ENCODE data around the gene CXXC1.
"Not testable (repeated sequence)": the region's sequence is repeated elsewhere in the genome, so short reads cannot be mapped to it uniquely, and the experiment has no call there.

CXXC1 gene

DNA sequence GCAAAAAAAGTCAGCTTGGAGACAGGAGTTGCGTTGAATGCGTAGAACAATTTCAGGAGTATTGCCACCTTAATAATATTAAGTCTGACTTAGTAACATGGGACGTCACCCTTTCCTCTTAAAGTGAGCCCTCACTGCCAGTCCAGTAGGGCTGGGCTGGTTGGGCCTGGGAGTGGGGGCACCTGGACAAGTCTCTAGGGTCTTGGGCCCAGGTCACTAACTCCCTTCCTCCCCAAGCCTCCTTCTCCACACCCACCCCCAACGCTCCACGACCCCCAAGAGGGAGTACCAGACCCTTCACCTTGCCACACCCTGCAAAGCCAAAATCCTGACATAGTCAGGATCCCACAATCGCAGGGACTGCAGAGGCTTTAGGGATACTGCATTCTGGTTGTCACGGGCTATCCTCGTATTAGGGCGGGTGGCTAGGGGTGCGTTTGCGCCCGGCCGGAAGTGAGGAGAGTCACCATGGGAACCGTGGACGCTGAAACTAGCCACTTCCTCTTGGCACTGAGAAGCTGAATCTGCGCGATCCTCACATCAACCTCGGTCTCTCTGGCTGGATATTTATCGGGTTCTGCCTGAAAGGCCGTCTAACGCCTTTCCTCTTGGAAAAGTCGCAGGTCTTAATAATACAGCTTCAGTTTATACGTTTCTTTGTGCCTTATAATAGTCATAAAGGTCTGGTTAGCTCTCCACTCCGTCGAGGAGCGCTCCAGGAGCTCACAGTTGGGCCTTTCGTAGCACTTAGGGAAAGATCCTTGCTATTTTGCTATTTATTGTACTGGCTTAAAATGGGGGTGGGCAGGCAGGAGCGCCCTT is 10.3 kb upstream of the CXXC1 start:
- peak; percentile 45 for FAIRE-seq

DNA sequence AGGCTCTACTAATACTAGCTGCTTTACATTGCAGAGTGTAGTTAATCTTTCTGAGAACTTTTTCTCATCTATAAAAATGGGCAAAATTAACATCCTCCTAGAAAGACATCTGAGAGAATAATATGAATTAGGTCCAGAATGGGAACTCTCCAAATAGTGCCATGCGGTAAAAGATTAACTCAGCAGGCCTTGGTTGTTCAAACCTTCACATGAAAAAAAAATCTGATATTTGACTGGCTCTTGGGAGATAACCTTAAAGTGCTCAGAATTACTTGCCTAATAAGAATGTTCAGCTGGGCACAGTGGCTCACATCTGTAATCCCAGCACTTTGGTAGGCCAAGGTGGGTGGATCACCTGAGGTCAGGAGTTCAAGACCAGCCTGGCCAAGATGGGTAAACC is 5.5 kb upstream of the CXXC1 start:
- FAIRE-seq, result no peak

DNA sequence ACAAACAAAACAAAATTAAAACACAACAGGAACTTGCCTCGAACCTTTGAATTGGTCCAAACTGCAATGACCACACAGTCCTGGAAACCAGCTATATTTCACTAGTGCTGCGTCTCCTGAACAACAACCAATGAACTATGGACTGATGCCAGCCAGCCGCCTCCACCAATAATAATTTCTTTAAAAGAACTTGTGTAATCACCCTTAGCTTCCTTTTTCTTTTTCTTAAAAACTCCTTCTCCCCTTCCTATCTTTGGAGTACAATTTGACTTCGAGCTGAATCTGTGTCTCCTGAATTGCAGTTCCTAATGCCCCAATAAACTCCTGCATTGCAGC is 1.6 kb upstream of the CXXC1 start:
- no peak for FAIRE-seq

DNA sequence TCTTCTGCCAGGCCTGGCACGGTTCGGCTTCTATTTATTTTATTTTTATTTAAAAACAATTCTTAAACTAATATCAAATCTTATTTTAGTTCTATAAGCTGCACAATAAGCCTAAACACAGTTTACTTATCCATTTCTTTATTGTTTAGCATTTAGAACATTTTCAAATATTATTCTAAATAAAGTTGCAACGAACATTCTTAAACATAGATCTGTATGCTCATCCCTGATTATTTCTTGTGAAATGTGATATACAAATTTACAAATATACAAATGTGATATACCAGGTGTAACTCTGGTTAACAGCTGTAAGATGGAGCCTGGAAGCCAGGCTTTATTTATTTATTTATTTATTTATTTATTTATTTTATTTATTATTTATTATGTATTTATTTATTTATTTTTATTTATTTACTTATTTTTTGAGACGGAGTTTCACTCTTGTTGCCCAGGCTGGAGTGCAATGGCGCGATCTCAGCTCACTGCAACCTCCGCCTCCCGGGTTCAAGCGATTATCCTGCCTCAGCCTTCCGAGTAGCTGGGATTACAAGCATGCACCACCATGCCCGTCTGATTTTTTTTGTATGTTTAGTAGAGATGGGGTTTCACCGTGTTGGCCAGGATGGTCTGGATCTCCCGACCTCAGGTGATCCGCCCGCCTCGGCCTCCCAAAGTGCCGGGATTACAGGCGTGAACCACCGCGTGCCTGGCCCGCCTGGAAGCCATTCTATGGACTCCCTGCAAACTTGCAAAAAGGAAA is 1.0 kb upstream of the CXXC1 start:
- not testable (repeated sequence) for FAIRE-seq

DNA sequence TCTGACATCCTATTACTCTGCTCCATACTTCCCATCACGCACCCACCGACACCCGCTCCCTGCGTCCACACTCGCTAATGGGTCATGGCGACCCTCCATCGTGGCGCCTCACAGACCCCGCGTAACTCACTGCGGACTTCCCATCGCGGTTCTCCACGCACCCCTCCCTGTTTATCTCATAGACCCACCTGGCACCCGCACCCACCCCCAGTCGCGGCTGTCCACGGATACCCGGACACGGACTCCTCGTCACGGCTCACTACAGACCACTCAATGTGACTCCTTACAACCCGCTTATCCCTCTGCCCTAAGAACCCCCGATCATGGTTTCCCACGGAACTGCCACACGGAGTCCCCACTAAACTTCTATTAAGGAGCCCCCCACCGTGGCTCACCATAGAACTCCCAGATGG is 458 bp downstream of the CXXC1 start:
- no peak for FAIRE-seq

DNA sequence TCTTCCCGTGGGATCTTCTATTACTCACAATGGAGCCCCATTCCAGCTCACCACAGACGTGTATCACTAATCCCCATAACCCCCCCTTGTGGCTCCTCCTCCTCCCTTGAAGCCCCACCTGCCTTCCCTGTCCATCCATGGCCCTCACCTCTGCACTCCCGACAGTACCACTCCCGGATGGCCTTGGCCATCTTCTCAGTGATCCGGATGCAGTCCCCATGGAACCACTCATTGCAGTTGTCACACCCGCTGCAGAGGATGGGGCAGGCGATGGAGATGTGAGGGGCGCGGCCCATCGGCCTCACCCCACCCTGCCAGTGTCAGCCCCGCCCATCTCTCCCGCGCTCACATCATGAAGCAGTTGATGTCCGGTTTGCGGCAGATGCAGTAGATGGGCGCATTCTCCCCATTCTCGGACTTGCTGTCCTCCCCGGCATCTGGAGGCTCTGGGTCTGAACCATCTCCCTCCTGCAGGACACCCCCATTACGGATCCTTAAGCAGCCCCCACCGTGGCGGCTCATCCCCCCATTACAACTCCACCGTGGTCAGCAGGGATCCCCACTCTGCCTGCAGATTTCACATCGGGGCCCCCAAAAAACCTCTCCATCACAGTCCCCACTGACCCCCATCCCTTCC is 983 bp downstream of the CXXC1 start:
- FAIRE-seq, result no peak

DNA sequence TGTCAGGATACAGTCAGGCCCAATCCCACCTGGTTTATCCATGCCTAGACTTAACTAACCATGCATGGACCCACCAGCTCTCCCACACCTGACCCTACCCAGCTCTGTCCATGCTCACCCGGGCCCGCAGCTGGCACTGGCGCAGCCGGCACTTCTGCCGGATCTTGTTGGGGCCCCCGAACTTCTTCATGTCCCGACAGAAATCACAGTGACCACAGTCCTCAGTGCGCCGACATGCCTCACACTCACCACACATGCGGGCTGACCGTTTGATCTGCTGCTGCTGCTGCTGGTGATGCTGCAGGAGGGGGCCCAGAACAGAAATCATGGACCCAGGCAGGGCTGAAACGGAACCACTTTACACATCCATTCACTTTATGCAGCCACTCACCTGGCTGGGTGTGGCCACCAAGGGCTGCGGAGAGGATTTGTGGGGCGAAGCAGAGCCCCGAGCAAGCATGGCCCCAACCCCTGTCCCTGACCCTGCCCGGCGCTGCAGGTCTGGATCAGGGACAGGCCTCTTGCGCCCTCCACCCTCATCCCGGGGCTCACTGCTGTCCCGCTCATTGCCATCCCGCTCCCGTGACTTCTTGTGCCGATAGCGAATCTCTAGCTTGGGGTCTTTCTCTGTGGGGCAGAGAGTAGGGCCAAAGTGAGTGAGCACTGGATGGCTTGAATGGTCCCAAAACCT is 1.7 kb downstream of the CXXC1 start:
- FAIRE-seq, result no peak

DNA sequence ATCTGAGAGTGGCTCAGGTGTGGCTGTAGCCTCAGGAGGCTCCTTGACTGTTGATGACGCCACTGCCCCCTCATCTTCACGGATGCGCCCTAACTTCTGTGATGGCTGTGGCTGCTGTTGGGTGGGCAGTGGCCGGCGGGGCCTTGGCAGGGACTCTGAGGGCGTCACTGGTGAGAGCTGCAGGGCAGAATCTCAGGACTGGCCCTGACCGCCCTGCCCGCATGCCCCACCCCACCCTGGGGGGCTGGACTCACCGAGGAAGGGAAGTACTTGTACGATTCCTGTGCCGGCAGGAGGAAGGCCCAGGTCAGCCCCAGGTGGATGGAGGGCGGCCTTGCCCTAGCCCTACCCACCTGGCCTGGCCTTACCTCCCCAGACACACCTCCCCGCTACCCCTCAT is 2.4 kb downstream of the CXXC1 start:
- FAIRE-seq, result no peak

DNA sequence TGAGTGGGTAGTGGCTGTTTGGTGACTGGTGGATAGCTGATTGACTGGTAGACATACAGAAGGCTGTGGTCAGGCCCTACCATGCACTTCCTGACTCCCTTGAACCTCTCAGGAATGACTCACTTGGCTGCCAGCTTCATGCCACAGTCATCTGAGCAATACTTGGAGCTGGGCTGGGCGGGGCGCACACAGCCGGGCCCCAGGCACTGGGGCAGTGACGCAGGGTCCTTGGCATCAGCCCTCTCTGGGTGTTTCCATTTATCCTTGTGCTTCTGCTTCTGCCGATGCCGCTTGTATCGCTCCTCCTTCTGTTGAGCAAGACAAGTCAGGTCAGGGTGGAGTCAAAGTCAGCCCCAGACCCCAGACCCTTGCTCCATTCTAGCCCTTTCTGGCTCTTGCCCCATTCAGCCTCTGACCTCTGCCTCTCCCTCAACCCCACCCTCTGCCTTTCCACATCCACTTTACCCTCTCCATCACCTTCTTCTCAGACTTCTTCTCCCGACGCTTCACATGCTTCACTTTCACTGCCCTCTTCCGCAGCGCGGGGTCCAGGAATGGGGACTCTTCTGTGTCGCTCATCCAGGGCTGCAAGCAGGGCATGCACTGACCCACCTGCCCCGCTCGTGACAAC is 3.1 kb downstream of the CXXC1 start:
- FAIRE-seq, result no peak

DNA sequence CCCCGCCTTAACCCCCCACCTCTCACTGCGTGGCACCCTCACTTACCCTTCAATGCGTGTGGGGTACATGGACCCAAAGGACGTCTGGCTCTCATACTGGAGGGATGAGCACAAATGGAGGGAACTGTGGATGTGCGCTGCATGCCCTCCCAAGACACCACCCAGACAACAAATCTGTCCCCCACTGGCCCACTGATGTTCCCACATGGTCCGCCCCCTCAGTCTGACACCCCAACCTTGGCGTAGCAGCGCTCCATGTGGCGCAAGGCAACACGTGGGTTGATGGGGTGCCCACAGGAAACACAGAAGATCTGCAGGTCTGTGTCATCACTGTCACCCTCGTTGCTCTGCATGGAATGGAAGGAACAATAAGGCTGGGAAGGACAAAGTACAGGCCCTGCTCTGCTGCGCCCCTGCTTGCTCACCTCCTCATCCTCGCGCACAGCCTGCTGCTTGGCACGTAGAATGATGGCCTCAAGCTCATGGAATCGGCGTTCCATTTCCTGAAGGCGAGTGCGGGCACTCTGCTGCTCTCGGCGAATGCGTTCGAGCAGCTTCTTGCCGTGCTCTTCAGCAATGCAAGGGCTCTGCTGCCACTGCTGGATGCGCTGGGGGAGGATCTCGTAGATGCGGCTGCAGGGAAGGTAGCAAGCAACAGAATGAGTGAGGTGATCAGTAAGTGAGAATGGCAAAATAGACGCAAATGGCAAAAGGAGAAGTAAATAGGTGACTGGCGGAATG is 3.9 kb downstream of the CXXC1 start:
- FAIRE-seq, result no peak

DNA sequence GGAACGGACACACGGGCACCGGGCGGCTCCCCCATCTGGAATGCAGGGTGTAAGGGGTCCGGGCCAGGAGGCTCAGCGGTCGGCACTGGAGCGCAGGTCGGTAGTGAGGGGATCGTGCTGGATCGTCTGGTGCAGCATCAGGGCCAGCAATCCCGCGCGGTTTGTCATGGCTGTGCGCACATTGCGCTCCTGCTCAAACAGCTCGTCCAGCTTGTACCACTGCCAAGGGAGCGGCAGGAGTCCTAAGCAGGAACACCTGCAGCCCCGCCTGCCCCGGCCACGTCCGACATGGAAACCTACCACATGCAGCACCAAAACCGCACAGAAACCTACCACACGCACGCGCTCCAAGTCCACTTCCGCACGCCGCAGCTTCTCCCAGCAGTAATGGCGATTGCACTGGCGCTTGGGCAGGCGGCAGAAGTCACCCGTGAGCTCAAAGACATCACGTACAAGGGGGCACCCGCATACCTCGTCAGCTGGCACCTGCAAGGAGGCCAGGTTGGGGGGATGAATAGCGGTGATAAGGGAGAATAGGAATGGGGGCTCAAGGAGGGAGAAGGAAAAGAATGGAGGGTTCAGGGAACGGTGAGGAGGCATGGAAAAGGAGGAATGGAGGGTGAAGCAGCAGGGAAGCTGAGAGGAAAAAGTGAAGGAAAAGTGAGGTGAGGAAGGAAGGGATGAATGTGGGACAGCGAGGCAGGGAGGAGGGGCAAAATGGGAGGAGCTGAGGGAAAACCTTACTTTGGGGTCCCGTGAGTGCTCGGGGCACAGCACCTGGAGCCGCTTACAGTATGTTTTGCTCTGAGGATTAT is 4.8 kb downstream of the CXXC1 start:
- no peak for FAIRE-seq

DNA sequence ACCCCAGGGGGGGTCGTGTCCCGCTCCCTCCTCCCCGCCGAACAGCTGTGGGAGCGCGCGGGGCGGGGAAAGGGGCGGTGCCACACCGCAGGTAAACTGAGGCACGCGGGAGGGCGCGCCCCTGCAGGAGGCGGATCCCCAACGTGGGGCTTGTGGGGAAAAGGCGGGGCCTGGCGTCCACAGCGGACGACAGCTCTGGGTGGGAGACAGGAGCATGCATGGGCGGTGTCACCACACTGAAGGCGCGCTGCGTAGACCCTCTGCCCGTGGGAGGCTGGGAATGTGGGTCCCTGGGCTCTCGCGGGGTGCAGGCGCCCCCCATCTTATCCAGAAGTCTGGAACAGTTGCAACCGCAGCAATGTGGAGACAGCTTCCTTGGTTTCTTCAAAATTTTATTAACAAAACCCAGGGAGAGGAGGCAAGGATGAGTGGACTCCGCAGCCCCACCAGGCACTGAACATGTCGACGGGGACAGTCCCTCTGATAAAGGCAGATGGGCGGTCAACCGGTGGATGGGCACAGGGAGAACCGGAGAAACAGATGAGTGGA is 5.4 kb downstream of the CXXC1 start:
- FAIRE-seq, result no peak

DNA sequence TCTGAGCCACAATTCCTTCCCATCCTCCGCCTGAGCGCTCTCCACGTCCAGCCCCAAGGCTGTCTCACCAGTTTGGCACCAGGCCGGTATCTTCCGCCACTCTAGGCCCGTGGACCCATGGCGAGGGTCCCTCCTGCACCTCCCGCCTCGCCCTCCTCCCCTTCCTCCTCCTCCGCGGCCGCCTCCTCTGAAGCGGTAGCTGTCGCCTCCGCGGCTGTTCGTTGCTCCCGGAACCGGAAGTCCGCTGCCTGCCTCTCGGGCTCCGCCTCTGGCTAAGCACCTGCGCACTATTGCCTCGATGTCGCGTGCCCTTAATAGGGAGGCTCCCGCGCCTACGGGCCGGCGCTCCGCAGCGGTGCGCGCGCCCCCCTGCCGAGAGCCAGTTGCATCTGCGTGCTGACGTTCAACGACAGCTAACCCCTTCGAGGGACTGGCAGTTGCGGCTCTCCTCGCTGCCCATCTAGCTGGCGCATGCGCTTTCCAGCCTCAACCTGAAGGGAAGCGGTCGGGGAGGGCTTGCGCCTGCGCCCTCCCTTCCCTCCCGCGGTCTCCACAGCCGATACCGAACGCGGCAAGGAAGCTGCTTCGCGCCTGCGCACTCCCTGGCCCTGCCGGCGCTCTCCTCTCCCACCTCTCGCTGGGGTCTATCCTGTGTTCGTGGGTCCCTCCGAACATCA is 6.1 kb downstream of the CXXC1 start, which contains the start of gene MBD1:
Gene MBD1 (minus strand): TSS at position 229 of the 677 bp plus-strand sequence. CDS start 1,531 bp downstream, outside the sequence.
- FAIRE-seq, result no peak

DNA sequence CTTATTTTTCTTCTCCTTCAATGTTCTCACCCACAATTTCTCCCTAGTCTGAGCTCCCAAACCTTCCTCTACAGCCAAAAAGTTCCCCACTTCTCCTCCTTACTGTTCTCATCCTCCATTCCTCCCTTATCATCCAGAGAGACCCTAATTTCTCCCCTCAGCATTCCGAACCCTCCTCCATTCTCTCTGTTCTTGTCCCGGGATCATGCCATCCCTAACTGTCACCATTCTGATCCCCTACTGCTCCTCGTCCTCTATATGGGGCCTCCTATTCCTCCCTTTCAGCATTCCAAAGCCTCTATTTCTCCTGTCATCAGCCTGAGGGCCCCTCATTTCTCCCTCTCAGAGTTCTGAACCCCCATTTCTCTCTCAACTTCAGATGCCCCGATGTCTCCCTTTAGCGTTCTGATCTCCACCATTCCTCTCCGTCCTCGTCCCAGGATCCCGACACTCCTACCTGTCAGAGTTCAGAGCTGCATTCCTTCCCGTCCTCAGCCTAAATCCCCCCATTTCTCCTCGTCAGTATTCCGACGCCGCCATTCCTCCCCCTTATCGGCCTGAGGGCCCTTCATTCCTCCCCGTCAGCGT is 6.7 kb downstream of the CXXC1 start:
- no peak for FAIRE-seq

DNA sequence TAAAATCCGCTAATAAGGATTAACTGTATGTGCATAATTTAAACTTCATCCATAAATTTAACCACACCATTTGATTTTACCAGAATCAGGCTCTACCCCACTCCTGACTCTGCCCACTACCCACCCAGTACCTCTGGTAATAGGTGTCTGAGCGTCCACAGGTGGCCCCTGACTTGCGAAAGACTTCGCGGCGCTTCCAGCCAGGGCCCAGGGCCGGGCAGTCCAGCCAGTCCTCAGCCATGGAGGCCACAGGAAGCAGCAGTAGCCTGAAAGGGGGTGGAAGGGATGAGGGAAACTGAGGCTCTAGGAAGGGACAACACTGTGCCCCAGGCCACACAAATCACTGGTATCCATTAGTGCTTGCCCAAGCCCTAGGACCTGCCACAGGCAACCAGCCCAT is 7.7 kb downstream of the CXXC1 start:
- no peak for FAIRE-seq

DNA sequence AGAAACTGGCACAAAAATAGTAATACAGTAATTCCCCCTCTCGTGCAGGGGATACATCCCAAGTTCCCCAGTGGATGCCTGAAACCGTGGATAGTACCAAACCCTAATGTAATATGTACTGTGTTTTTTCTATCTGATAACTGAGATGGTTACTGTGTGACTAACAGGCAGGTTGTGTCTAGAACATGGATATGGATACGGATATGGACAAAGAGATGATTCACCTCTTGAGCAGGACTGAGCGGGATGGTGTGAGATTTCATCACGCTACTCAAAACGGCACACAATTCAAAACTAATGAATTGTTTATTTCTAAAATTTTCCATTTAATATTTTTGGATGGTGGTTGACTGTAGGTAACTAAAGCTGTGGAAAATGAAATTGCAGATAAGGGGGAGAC is 9.6 kb downstream of the CXXC1 start:
- no peak for FAIRE-seq

DNA sequence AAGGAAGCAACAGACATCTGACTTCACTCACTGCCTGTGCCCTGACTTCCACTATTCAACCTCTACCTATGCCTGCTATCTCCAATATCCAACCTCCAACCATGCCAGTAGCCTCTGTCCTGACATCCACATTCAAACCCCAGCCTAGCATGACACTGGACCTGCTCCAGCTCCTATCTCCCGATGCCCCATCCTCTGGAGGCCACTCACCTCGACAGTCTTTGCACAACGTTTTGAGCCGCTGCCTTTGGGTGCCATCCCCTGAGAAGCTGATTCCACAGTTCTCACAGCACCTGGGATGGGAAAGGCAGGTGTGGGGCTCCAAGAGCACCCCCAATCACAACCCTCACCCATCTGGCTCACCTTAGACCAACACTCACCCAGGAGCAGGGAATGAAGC is 11.0 kb downstream of the CXXC1 start:
- FAIRE-seq, result no peak

DNA sequence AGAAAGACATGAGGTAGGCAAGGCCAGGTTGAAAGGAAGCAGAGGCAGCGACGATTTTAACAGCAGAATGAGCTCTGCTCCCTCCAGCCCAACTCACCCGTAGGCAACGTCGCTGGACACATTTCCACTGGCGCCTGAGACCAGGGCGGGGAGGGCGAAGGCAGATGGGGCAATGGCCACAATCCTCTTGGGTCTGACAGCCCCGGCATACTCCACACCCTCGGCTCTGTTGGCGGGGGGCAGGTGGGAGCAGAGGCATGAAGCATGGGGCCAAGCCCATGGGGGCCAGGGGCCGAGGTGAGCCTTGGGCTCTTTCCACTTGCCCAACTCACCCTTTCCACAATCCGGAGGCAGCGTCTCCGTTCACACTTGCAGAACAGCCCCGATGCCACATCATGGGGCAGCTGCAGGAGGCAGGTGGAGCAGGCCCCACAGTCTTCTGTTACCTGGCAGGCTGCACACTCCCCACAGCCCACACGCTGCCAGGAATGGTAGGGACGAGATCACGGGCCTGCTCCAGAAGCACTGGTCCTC is 11.9 kb downstream of the CXXC1 start:
- FAIRE-seq, result no peak

DNA sequence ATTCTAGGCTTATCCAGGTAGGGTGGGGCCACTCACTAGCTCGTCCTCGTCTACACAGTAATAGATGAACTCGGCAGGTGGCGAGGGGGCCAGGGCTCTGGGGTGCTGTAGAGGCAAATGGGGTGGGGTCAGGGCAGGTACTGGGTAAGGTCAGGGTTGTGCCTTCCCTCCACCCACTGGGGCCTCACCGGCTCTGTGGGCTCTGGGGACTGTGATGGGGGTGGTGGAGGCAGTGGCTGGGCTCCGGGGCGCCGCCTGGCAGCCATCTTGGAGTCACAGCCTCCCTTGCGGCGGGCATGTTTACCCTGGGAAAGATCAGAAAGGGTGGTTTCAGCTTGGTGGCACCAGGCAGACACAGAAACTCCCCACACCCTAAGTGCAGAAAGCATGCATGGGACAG is 12.6 kb downstream of the CXXC1 start:
- no peak for FAIRE-seq

DNA sequence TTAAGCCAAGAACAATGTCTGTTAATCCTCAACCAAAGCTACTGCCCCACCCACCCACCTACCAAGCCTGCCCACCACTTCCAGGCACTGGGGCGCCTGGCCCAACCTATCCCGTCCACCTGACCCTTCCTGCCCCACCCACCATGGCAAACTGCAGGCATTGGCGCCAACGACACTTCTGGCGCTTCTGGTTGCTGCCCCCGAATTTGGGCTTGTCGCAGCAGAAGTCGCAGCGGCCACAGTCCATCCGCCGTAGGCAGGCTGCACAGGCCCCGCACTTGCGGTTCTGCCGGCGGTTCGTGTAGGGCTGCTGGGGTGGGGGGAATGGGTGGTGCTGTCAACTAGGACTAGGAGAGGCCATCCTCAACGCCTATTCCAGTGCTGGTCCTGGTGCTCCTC is 13.4 kb downstream of the CXXC1 start:
- FAIRE-seq, result no peak
